ENCODE results near the gene GLT8D1. TPM values are rescaled to one million over a fixed set of nuclear protein-coding genes. Genes with fewer than 3 reads are reported as not detected.

The GLT8D1 gene
- polyA plus RNA-seq, 3 donors, result 123 to 142 (median 127) TPM

DNA sequence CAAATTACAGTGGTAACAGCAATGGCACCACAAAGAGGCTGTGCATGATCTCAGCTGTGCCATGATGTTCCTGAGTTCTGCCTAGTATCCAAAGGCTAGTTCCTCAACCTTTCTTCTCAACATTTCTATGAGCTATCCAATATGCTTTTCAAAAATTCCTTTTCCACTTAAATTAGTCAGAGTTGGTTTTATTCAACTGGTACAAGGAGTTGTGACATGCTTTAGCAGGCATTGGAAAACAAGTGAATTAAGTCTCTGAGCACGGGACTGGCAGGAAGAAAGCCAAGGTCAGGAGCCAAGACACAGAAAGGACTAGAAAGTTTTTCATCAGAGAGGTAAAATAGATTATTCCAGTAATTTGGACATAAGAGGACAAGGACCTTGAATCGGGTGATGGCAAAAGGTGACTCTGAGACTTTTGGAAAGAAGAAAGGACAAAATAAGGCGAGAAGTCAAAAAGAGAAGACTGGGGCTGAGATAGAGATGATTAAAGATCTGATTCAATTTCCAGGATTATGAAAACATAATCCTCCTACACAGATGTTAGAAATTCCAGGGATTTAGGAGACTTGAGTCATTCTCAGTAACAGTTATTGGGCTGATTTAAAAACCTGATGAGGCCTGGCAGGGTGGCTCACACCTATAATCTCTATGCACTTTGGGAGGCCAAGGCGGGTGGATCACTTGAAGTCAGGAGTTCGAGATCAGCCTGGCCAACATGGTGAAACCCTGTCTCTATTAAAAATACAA, 56.0 kb downstream of the GLT8D1 start:
- no peak for DNase-seq (ENCODE audit: extremely low read depth in 1 of 11, low read depth in 9 of 11, low spot score in 4 of 11)

DNA sequence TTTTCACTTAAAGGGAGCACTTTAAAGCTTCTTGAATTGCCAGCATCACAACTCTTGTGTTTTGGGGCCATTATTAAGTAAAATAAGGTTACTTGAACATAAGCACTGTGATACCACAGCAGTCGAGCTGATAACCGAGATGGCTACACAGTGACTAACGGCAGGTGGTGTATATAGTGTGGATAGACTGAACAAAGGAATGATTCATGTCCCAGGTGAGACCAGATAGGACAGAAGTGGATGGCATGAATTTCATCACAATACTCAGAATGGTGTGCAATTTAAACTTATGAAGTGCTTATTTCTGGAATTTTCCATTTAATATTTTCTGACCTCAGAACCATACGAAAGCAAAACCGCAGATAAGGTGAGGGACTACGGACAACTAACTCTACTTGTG, 60.0 kb downstream of the GLT8D1 start:
- no peak for DNase-seq (ENCODE audit: extremely low read depth in 1 of 11, low read depth in 9 of 11, low spot score in 4 of 11)

Other genes with a start within 250 kb of the GLT8D1 start
- 10 to 100 TPM; 33.9 to 45.5 (median 44.6) TPM for gene STAB1, start 210.5 kb downstream of the GLT8D1 start, polyA plus RNA-seq (ENCODE audit: insufficient read length in 3 of 3)
- gene NT5DC2, start 171.9 kb downstream of the GLT8D1 start, polyA plus RNA-seq (ENCODE audit: insufficient read length in 3 of 3), result 100 to 1,000 TPM; 142 to 196 (median 165) TPM
- 10 to 100 TPM; 17.4 to 28.2 (median 20.8) TPM for gene UQCC5, start 169.2 kb downstream of the GLT8D1 start, polyA plus RNA-seq (ENCODE audit: insufficient read length in 3 of 3)
- 10 to 100 TPM; 56.3 to 65.6 (median 64.0) TPM for gene PBRM1, start 19.9 kb downstream of the GLT8D1 start, polyA plus RNA-seq (ENCODE audit: insufficient read length in 3 of 3)
- 100 to 1,000 TPM in 2 of 3 donors, 10 to 100 TPM in 1; 92.5 to 109 (median 105) TPM for gene GNL3, start 19.8 kb downstream of the GLT8D1 start, polyA plus RNA-seq (ENCODE audit: insufficient read length in 3 of 3)
- gene SPCS1, start 315 bp upstream of the GLT8D1 start, polyA plus RNA-seq (ENCODE audit: insufficient read length in 3 of 3), result 100 to 1,000 TPM; 148 to 176 (median 164) TPM
- 10 to 100 TPM; 29.0 to 31.2 (median 29.2) TPM for gene NEK4, start 65.1 kb upstream of the GLT8D1 start, polyA plus RNA-seq (ENCODE audit: insufficient read length in 3 of 3)
- gene ITIH1, start 71.8 kb upstream of the GLT8D1 start, polyA plus RNA-seq (ENCODE audit: insufficient read length in 3 of 3), result under 1 TPM in 1 of 3 donors, not detected in 2; 0.28 TPM
- 1 to 10 TPM; 5.8 to 8.0 (median 7.2) TPM for gene ITIH3, start 89.0 kb upstream of the GLT8D1 start, polyA plus RNA-seq (ENCODE audit: insufficient read length in 3 of 3)
- gene ITIH4, start 124.9 kb upstream of the GLT8D1 start, polyA plus RNA-seq (ENCODE audit: insufficient read length in 3 of 3), result 10 to 100 TPM in 2 of 3 donors, 1 to 10 TPM in 1; 5.1 to 14.7 (median 10.2) TPM
- 1 to 10 TPM in 1 of 3 donors, under 1 TPM in 2; 0.27 to 1.8 (median 0.79) TPM for gene MUSTN1, start 129.2 kb upstream of the GLT8D1 start, polyA plus RNA-seq (ENCODE audit: insufficient read length in 3 of 3)
- 10 to 100 TPM; 14.6 to 17.0 (median 15.9) TPM for gene STIMATE, start 191.8 kb upstream of the GLT8D1 start, polyA plus RNA-seq (ENCODE audit: insufficient read length in 3 of 3)